GM21529 (cell line): ENCODE data around the gene CPNE5.

Experiments used
- ATAC-seq: cut with Tn5 transposase; IDR thresholded peaks from one replicate; pipeline ENCODE4 v1.9.1; 2021; ENCODE audit not compliant: unreplicated experiment

Gene CPNE5

DNA sequence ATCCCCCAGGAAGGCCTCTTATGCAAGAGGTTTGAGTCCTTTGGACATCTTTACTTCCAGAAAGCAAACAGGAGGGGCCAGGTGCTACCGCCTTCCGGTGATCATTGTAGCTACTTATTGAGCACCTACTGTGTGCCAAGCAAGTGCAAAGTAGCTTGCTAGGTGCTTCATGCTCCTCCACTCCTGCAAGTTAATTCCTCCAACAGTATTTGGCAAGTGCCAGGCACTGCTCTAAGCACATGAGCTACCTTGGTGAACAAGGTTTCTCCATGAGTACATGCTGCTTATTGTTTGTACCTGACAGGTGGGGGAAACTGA is 2.3 kb downstream of the CPNE5 start:
- ATAC-seq: no peak

DNA sequence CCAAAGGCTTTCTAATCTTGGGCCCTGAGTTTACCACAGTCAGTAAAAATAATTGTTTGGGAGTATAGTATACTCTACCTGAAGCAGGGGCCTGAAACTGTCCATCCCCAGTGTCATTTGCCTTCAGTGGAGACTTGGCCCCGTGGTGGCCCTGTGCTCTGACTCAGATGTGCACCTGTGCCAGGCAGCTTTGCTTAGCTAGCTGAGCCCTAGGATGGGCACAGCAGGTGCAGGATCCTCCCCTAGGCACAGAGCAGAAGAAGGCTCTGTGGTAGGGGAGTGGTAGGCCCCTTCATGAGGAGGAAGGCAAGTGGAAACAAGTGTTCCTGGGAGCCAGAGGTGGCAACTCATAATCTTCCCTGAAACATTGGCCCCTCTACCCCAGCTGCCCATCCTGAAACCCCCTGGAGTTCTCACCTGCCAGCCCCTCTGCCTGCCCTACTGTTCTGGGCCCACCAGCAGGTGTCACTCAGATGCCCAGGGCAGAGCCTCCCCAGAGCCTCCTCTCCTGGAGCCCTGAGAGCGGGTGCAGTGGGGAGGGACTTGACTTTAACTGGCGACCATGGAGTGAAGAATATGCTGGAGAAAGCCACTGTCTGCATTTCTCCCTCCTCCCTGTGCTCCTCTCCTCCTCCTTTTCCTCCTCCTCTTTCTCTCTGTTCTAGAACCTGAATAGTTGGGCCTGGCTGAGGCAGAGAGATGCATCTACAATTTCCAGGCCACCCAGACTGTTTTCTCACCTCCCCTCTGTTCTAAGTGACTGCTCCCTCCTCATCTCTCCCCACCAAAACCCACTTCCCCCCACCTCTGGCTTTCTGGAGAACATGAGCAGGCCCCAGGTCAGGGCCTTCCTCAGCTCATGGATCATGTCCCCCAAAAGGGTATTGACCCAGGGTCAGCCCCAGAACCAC is 2.9 kb downstream of the CPNE5 start:
- ATAC-seq: no peak

DNA sequence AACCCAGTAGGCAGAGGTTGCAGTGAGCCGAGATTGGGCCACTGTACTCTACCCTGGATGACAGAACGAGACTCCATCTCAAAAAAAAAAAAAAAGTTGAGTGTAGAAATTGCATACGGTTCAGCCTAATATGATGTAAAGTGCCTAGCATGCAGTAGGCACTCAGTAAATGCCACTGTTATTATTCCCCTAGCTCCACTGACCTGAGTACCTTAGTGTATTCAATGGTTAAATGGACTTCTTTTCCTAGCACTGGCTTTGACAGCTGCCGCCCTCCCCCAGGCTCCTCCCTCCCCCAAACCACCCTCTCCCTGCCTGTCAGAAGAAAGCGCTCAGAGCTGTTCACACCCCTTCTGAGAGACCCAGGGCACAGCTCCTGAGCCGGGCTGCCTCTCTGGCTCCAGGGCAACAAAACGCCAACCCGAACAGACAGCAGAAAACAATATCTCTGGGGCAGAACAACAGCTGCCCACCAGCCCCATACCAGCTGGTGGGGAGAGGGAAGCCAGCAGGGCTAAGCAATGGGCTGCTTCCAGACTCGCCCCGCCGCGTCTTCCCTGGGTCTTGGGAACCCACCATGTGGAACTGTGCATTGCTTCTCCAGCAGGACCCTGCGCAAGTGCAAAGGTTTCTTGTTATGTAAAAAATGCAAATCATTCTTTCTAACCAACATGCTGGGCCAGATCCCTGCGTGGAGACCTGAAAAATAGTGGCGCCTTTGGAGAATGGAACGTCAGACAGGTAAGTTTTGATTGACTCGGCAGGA is 4.5 kb downstream of the CPNE5 start:
- no peak for ATAC-seq

DNA sequence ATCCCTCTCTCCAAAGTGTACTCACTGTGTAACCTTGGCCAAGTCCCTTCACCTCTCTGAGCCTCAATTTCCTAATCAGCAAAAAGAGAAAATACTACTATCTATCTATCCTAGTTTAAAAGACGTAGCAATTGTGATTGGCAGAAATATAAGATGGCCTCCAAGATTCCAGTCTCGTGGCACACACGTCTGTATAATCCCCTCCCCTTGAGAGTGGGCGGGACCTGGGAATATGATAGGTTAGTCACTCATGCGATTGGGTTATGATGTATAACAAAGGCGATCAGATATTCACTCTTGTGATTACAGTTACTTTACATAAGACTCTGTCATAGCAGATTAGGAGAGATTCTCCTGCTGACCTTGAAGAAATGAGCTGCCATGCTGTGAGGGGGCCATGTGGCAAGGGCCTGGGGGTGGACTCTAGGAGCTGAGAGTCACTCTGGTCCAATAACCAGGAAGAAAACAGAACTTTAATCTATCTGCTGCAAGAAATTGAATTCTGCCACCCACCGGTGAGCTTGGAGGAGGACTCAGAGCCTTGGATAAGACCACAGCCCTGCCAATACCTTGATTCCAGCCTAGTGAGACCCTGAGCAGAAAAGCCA is 6.0 kb downstream of the CPNE5 start:
- ATAC-seq: no peak

- ATAC-seq: no peak
Observed at GRCh38 chr6:36832313-36832712, 6.9 kb downstream of the CPNE5 start.

GRCh38 chr6:36830577-36830976 is 8.7 kb downstream of the CPNE5 start:
- no peak for ATAC-seq

DNA sequence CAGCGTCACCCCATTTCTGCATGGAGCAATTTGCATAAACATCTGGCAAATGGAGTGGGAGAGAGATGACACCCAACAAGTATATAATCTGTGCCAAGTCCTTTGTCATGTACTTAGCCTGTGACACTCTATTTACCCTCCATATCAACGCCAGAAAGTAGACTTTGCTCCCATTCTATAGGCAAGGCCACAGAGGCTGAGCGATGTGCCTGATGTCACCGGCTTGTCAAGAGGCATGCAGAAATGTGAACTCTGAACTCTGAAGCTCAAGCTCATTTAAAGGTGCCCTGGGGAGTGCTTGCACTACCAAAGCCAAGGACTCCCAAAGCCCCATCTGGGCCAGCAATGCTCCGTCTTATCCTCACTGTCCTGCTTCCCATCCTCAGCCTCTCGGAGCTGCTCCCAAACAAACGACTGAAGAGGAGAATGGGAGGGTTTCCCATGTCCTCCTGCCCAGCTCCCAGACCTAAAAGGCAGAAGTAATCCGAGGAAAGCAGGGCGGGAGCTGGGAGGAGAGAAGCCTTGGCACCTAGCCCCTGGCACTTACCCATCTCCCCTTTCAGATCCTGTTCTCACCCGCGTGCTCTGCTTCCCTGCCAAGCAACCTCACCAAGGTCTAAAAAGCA is 9.2 kb downstream of the CPNE5 start:
- ATAC-seq: no peak

- ATAC-seq: no peak
Observed at GRCh38 chr6:36827261-36828079, 11.8 kb downstream of the CPNE5 start.

DNA sequence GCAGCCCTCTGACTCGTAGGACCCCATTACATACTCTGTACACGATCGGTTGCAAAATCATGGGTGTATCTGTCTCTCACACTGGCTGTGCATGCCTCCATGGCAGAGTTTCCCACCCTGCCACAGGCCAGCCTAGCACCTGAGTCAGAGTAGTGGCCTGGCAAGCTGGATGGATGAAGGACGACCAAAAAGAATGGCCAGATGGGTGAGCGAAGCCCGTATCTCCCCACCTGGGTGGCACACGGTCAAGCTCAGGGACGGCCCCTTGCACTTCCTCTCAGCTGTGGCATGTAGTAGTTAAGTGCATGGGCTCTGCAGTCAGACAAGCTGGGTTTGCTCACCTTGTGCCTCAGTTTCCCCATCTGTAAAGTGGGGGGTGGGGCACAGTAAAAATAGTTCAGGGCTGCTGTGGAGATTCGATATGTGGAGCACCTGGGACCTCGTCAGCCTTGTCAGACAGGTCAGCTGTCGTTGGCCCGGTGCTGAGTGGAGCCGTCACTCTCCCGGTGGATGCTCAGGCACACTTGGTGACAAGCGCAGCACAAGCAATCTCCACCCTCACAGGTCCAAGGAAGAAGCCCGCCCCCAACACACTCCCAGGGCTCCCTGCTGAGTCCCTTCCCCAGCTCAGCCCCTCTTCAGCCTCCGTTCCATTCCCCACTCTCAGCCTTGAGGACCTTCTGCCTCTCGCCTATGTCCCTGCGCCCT is 12.6 kb downstream of the CPNE5 start:
- ATAC-seq: no peak

DNA sequence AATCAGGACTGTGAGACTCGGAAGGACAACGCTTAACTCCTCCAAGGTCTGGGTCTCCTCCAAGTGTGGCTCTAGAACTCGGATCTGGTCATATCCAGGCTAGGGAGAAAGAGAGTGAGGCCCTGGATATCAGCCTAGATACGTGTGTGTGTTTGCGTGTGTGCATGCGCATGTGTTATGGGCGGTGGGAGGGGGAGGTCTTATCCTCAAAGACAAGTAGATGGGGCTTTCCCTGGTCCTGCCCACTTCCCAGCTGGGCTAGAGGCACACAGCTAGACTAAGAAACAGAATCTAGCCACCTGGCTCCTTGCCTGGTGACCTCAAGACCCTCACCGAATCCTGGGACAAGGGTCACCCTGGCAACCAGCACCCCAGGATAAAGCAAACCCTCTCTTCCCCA is 13.2 kb downstream of the CPNE5 start:
- ATAC-seq: no peak

GRCh38 chr6:36825452-36825851 is 13.8 kb downstream of the CPNE5 start:
- no peak for ATAC-seq

GRCh38 chr6:36824253-36824652 is 15.0 kb downstream of the CPNE5 start:
- no peak for ATAC-seq

GRCh38 chr6:36823421-36824096 is 15.7 kb downstream of the CPNE5 start:
- ATAC-seq: no peak

GRCh38 chr6:36822506-36823269 is 16.6 kb downstream of the CPNE5 start:
- ATAC-seq: no peak

- no peak for ATAC-seq
Observed at GRCh38 chr6:36821581-36822335, 17.5 kb downstream of the CPNE5 start.

DNA sequence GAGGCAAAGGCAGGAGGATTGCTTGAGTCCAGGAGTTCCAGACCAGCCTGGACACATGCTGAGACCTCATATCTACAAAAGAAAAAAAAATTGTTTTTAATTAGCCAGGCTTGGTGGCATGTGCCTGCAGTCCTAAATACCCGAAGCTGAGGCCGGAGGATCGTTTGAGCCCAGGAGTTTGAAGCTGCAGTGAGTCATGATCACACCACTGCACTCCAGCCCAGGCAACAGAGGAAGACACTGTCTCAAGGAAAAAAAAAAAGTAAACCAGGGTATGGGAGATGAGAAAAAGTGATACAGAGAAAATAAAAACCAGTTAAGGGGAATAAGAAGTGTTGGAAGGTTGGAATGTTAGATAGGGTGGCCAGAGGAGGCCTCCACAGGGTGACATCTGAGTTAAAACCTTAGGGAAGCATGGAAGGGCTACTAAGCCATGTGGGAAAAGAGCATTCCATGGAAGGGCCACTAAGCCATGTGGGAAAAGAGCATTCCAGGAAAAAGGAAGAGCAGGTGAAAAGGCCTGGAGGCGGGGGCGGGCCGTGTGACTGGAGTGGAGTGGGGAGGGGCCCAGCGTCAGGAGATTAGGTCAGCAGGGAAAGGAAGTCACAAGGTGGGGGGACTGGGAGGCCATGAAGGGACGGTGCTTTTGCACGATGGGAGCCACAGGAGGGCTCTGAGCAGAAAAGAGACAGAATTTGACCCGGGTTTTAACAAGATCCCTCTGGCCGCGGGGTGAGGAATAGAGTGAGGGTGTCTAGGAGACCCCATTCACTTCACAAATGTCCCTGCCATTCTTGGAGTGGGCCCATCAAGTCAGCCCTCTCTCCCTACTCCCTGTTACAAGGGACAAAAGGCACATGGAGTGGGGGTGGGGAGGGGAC is 18.3 kb downstream of the CPNE5 start:
- ATAC-seq: no peak

DNA sequence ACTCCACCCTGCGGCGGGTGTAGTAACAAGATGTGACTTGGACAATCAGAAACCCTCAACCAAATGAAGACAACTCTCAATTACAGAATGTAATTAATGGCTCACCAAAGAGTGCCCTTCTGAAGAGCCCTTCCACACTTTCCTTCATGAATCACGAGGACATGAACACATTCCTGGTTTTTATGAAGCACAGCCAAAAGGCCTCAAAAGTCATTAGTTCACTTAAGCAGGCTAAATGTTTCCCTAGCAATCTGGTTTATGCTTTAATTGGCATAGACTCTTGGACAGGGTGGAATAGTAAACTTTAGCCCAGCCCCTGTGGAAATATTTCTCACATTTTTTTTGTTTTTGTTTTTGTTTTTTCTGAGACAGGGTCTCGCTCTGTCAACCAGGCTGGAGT is 20.5 kb downstream of the CPNE5 start:
- ATAC-seq: no peak
